Trophoblast cell (in vitro differentiated cells and primary cell): ENCODE data around the gene CDNF.

Experiments used
- DNase-seq, 2 donors: peaks; one replicate each; pipeline ENCODE4 v3.0.0-alpha.2; 2016
- H2AFZ ChIP-seq: 2 replicates; pipeline ENCODE4 v1.6.1; 2013; ENCODE audit warnings: low read length, moderate library complexity, mild to moderate bottlenecking; ENCODE audit not compliant: insufficient read depth, poor library complexity
- H2AK5ac ChIP-seq: 2 replicates; pipeline ENCODE4 v1.6.1; 2013; ENCODE audit warnings: mild to moderate bottlenecking, low read length
- H2BK120ac ChIP-seq: 2 replicates; pipeline ENCODE4 v1.6.1; 2013; ENCODE audit warnings: low read length, mild to moderate bottlenecking, moderate library complexity; ENCODE audit not compliant: insufficient read depth, poor library complexity
- H2BK12ac ChIP-seq: 2 replicates; pipeline ENCODE4 v1.6.1; 2013; ENCODE audit warnings: mild to moderate bottlenecking, low read length, moderate library complexity
- H2BK5ac ChIP-seq: 2 replicates; pipeline ENCODE4 v1.6.1; 2013; ENCODE audit warnings: low read length, low read depth, moderate library complexity, mild to moderate bottlenecking; ENCODE audit not compliant: poor library complexity
- H3K14ac ChIP-seq: 2 replicates; pipeline ENCODE4 v1.6.1; 2013; ENCODE audit warnings: mild to moderate bottlenecking, low read length
- H3K18ac ChIP-seq: 2 replicates; pipeline ENCODE4 v1.6.1; 2013; ENCODE audit warnings: mild to moderate bottlenecking, low read length
- H3K23ac ChIP-seq: 2 replicates; pipeline ENCODE4 v1.6.1; 2013; ENCODE audit warnings: low read length
- H3K27ac ChIP-seq: 2 replicates; pipeline ENCODE4 v1.5.1; 2013; ENCODE audit warnings: low read depth, mild to moderate bottlenecking, inconsistent platforms, low read length, moderate library complexity
- H3K27me3 ChIP-seq: 2 replicates; pipeline ENCODE4 v1.6.1; 2013; ENCODE audit warnings: inconsistent platforms, mild to moderate bottlenecking, low read length, moderate library complexity; ENCODE audit not compliant: insufficient read depth
- H3K36me3 ChIP-seq, 2 experiments: 1 replicate in 1 of 2; 2 replicates in 1 of 2; pipeline ENCODE4 v1.6.1; 2013; ENCODE audit warnings: low read length in 2 of 2, mild to moderate bottlenecking in 2 of 2, moderate library complexity in 1 of 2; ENCODE audit not compliant: insufficient read depth in 2 of 2, control insufficient read depth in 1 of 2
- H3K4ac ChIP-seq: 2 replicates; pipeline ENCODE4 v1.6.1; 2013; ENCODE audit warnings: low read depth, mild to moderate bottlenecking, low read length, moderate library complexity
- H3K4me1 ChIP-seq, 2 experiments: 1 replicate in 1 of 2; 2 replicates in 1 of 2; pipeline ENCODE4 v1.6.1; 2013; ENCODE audit warnings: low read length in 2 of 2, mild to moderate bottlenecking in 2 of 2, moderate library complexity in 1 of 2; ENCODE audit not compliant: insufficient read depth in 2 of 2, control insufficient read depth in 1 of 2
- H3K4me2 ChIP-seq: 2 replicates; pipeline ENCODE4 v1.6.1; 2013; ENCODE audit warnings: inconsistent platforms, mild to moderate bottlenecking, low read length, moderate library complexity
- H3K4me3 ChIP-seq: 2 replicates; pipeline ENCODE4 v1.5.1; 2013; ENCODE audit warnings: mild to moderate bottlenecking, low read depth, low read length, inconsistent platforms
- H3K79me1 ChIP-seq: one replicate; pipeline ENCODE4 v1.6.1; 2013; ENCODE audit warnings: low read length
- H3K79me2 ChIP-seq: 2 replicates; pipeline ENCODE4 v1.6.1; 2013; ENCODE audit warnings: low read length, mild to moderate bottlenecking; ENCODE audit not compliant: control insufficient read depth, insufficient read depth, poor library complexity
- H3K9ac ChIP-seq: 2 replicates; pipeline ENCODE4 v1.6.1; 2013; ENCODE audit warnings: mild to moderate bottlenecking, low read length
- H3K9me3 ChIP-seq: 2 replicates; pipeline ENCODE4 v1.6.1; 2013; ENCODE audit warnings: low read depth, mild to moderate bottlenecking, control low read depth, inconsistent platforms, low read length; ENCODE audit not compliant: insufficient read depth
- H4K12ac ChIP-seq: 2 replicates; pipeline ENCODE4 v1.6.1; 2013; ENCODE audit warnings: low read depth, mild to moderate bottlenecking, low read length, moderate library complexity
- H4K8ac ChIP-seq: 2 replicates; pipeline ENCODE4 v1.6.1; 2013; ENCODE audit warnings: low read depth, mild to moderate bottlenecking, low read length, moderate library complexity
- H4K91ac ChIP-seq: one replicate; pipeline ENCODE4 v1.6.1; 2013; ENCODE audit warnings: low read depth, mild to moderate bottlenecking, low read length, moderate library complexity
- WGBS: extraction: QIAGEN DNeasy Blood & Tissue Kit; methylation state at CpG from one replicate; pipeline ENCODE4 v1.1.7; 2013; ENCODE audit warnings: missing lambda C conversion rate; ENCODE audit not compliant: insufficient read length, insufficient coverage; ENCODE audit errors: extremely low coverage; 5-methylcytosine and 5-hydroxymethylcytosine counted together

The CDNF gene

GRCh38 chr10:14879124-14879927 is 41.5 kb upstream of the CDNF start:
- Histone ChIP-seq H3K27me3 (no peaks in the 10 kb centered on the region), H2BK120ac (peak overlapping the region; percentile 92), H3K4me2 (peak overlapping the region; percentile 81), H3K18ac (peak overlapping the region; percentile 97), H3K79me1 (peaks cover 13% of the 10 kb centered on the region), H3K79me2 (peaks cover 16% of the 10 kb centered on the region), H3K9me3 (peaks cover 2% of the 10 kb centered on the region), H3K27ac (peak overlapping the region; percentile 83), H3K4me3 (peak overlapping the region; percentile 94), H2BK12ac (peak overlapping the region; percentile 43), H4K8ac (peak overlapping the region; percentile 92), H3K4ac (peak overlapping the region; percentile 96), H3K4me1 (peaks cover 5 to 10% of the 10 kb centered on the region in 2 experiments), H3K14ac (peak overlapping the region; percentile 97), H2BK5ac (peak overlapping the region; percentile 91), H2AFZ (peak overlapping the region; percentile 92), H3K9ac (peak overlapping the region; percentile 96), H3K23ac (no peak overlapping the region), H4K91ac (peak overlapping the region; percentile 90), H3K36me3 (peaks cover 0 to 1% of the 10 kb centered on the region in 2 experiments), H2AK5ac (peak overlapping the region; percentile 80), H4K12ac (peak overlapping the region; percentile 94)
- no CpG with 5 or more reads among the region's 60 CpGs for WGBS
- DNase-seq = peak; percentile 5 to 47

- peaks cover 2% of the 10 kb centered on the region for H3K9me3 ChIP-seq
- peak within 1 kb of the TSS; percentile 96 for H3K4ac ChIP-seq
- H3K18ac ChIP-seq = peak within 1 kb of the TSS; percentile 97
- peaks cover 16% of the 10 kb centered on the region for H3K79me2 ChIP-seq
- H4K8ac ChIP-seq = peak within 1 kb of the TSS; percentile 92
- H2AK5ac ChIP-seq = peak within 1 kb of the TSS; percentile 80
- peak within 1 kb of the TSS; percentile 91 for H2BK5ac ChIP-seq
- peak within 1 kb of the TSS; percentile 94 for H3K4me3 ChIP-seq
- H3K9ac ChIP-seq = peak within 1 kb of the TSS; percentile 96
- peak within 1 kb of the TSS; percentile 92 for H2AFZ ChIP-seq
- peaks cover 5 to 10% of the 10 kb centered on the region in 2 experiments for H3K4me1 ChIP-seq
- no peaks in the 10 kb centered on the region for H3K27me3 ChIP-seq
- H2BK120ac ChIP-seq = peak within 1 kb of the TSS; percentile 92
- peak within 1 kb of the TSS; percentile 94 for H4K12ac ChIP-seq
- peaks cover 13% of the 10 kb centered on the region for H3K79me1 ChIP-seq
- H3K14ac ChIP-seq = peak within 1 kb of the TSS; percentile 97
- H3K27ac ChIP-seq = peak within 1 kb of the TSS; percentile 94
- peaks cover 0 to 1% of the 10 kb centered on the region in 2 experiments for H3K36me3 ChIP-seq
- H2BK12ac ChIP-seq = peak within 1 kb of the TSS; percentile 43
- H3K23ac ChIP-seq = no peak within 1 kb of the TSS
- DNase-seq = peak; percentile 90
- H3K4me2 ChIP-seq = peak within 1 kb of the TSS; percentile 89
- peak within 1 kb of the TSS; percentile 90 for H4K91ac ChIP-seq
- no CpG with 5 or more reads among the region's 102 CpGs for WGBS
Measured at GRCh38 chr10:14878266-14879123, 40.7 kb upstream of the CDNF start, which contains the start of gene SUV39H2. Gene SUV39H2 (plus strand): TSS chr10:14878866. CDS start chr10:14878889, 23 bp downstream.

- H3K9me3 ChIP-seq = peaks cover 2% of the 10 kb centered on the region
- no peak overlapping the region for H3K14ac ChIP-seq
- no peak overlapping the region for H4K12ac ChIP-seq
- peak; percentile 84 to 94 for DNase-seq
- H4K8ac ChIP-seq = peak overlapping the region; percentile 20
- no peak overlapping the region for H2BK5ac ChIP-seq
- no peak overlapping the region for H2AK5ac ChIP-seq
- no peak overlapping the region for H4K91ac ChIP-seq
- no peak overlapping the region for H2AFZ ChIP-seq
- H3K9ac ChIP-seq = no peak overlapping the region
- H3K4me1 ChIP-seq = peaks cover 5 to 10% of the 10 kb centered on the region in 2 experiments
- peaks cover 13% of the 10 kb centered on the region for H3K79me1 ChIP-seq
- no peak overlapping the region for H3K18ac ChIP-seq
- peaks cover 0 to 2% of the 10 kb centered on the region in 2 experiments for H3K36me3 ChIP-seq
- peaks cover 16% of the 10 kb centered on the region for H3K79me2 ChIP-seq
- no peaks in the 10 kb centered on the region for H3K27me3 ChIP-seq
- no CpG with 5 or more reads among the region's 9 CpGs for WGBS
- no peak overlapping the region for H3K4me2 ChIP-seq
- no peak overlapping the region for H2BK12ac ChIP-seq
- no peak overlapping the region for H3K27ac ChIP-seq
- H2BK120ac ChIP-seq = no peak overlapping the region
- H3K4me3 ChIP-seq = no peak overlapping the region
- no peak overlapping the region for H3K23ac ChIP-seq
- H3K4ac ChIP-seq = no peak overlapping the region
Measured at GRCh38 chr10:14876764-14877163, 38.9 kb upstream of the CDNF start.

GRCh38 chr10:14875941-14876340 is 38.1 kb upstream of the CDNF start:
- Histone ChIP-seq H3K79me2 (peaks cover 16% of the 10 kb centered on the region), H4K8ac (no peak overlapping the region), H2BK120ac (no peak overlapping the region), H3K36me3 (peaks cover 0 to 2% of the 10 kb centered on the region in 2 experiments), H2AFZ (no peak overlapping the region), H3K9ac (no peak overlapping the region), H2BK5ac (no peak overlapping the region), H3K18ac (no peak overlapping the region), H3K4me2 (no peak overlapping the region), H3K27me3 (no peaks in the 10 kb centered on the region), H4K12ac (no peak overlapping the region), H2AK5ac (no peak overlapping the region), H3K4me1 (peaks cover 5 to 10% of the 10 kb centered on the region in 2 experiments), H3K23ac (no peak overlapping the region), H4K91ac (no peak overlapping the region), H3K79me1 (peaks cover 13% of the 10 kb centered on the region), H3K4me3 (no peak overlapping the region), H3K4ac (no peak overlapping the region), H3K9me3 (peaks cover 2% of the 10 kb centered on the region), H2BK12ac (no peak overlapping the region), H3K27ac (no peak overlapping the region), H3K14ac (no peak overlapping the region)
- DNase-seq = peak; percentile 81 to 98
- no CpG with 5 or more reads among the region's 12 CpGs for WGBS
